ENCODE results near the gene GARIN5A. TPM values are rescaled to one million over a fixed set of nuclear protein-coding genes. Genes with fewer than 3 reads are reported as not detected.

The GARIN5A gene
- total RNA-seq, 1 experiment from 2014 or later, result 6.2 TPM

GRCh38 chr19:50507376-50507775 lies 30.7 kb upstream of the GARIN5A start:
- Histone ChIP-seq H3K4me2 (ENCODE audit: low read length) (no peak overlapping the region), H3K9me3 (ENCODE audit: low read length) (no peaks in the 10 kb centered on the region), H3K9me2 (replicated peaks; ENCODE audit: low read length) (no peaks in the 10 kb centered on the region), H3K79me2 (ENCODE audit: low read length) (0 out of 2 replicates have a peak, but pooled peaks cover 3% of the 10 kb centered on the region), H3F3A (ENCODE audit: low read length, unreplicated experiment) (no peaks in the 10 kb centered on the region), H3K9ac (ENCODE audit: low read length) (no peak overlapping the region), H3K36me3 (ENCODE audit: low read depth, low read length) (no peaks in the 10 kb centered on the region), H3K4me3 (ENCODE audit: low read length) (no peak overlapping the region), H2AFZ (ENCODE audit: low read length) (no peak overlapping the region), H3K4me1 (ENCODE audit: insufficient read depth, low read length) (0 out of 2 replicates have a peak, but pooled peaks cover 7% of the 10 kb centered on the region), H4K20me1 (ENCODE audit: low read length) (no peaks in the 10 kb centered on the region), H3K27ac (ENCODE audit: low read length) (no peak overlapping the region), H3K27me3 (ENCODE audit: low read length) (no peaks in the 10 kb centered on the region)
- TF ChIP-seq CTCF (conservative IDR thresholded peaks at IDR 0.05; ENCODE audit: low read depth, low read length), result no peak
- no peak for TF ChIP-seq EZH2phosphoT487 (IDR thresholded peaks at IDR 0.05; ENCODE audit: borderline replicate concordance, low read length)
- no peak for TF ChIP-seq EZH2 (IDR thresholded peaks at IDR 0.05; ENCODE audit: low read length, unreplicated experiment)
- intact Hi-C loops (cut with micrococcal nuclease), result no loop called here
- BruUV-seq (replicated peaks), result no TSS peak
- ChIA-PET CTCF (no interaction called here), POLR2A (ENCODE audit: unreplicated experiment) (no interaction called here)
- ATAC-seq, result no peak
- no peak for DNase-seq

- ATAC-seq (no peak), DNase-seq (no peak)
- H3K4me1 ChIP-seq (ENCODE audit: insufficient read depth, low read length), result 0 out of 2 replicates have a peak, but pooled peaks cover 7% of the 10 kb centered on the region
- H3F3A ChIP-seq (ENCODE audit: low read length, unreplicated experiment), result no peaks in the 10 kb centered on the region
- 0 out of 2 replicates have a peak, but pooled peaks cover 3% of the 10 kb centered on the region for H3K79me2 ChIP-seq (ENCODE audit: low read length)
- H3K27ac ChIP-seq (ENCODE audit: low read length), result no peak overlapping the region
- no peak overlapping the region for H3K9ac ChIP-seq (ENCODE audit: low read length)
- BruUV-seq (replicated peaks), result no TSS peak
- no peaks in the 10 kb centered on the region for H3K27me3 ChIP-seq (ENCODE audit: low read length)
- ChIA-PET CTCF (no interaction called here), POLR2A (ENCODE audit: unreplicated experiment) (no interaction called here)
- no peak overlapping the region for H3K4me2 ChIP-seq (ENCODE audit: low read length)
- no peak overlapping the region for H3K4me3 ChIP-seq (ENCODE audit: low read length)
- intact Hi-C loops (cut with micrococcal nuclease), result no loop called here
- no peaks in the 10 kb centered on the region for H4K20me1 ChIP-seq (ENCODE audit: low read length)
- H3K36me3 ChIP-seq (ENCODE audit: low read depth, low read length), result no peaks in the 10 kb centered on the region
- no peaks in the 10 kb centered on the region for H3K9me2 ChIP-seq (replicated peaks; ENCODE audit: low read length)
- no peaks in the 10 kb centered on the region for H3K9me3 ChIP-seq (ENCODE audit: low read length)
- TF ChIP-seq EZH2 (IDR thresholded peaks at IDR 0.05; ENCODE audit: low read length, unreplicated experiment) (no peak), EZH2phosphoT487 (IDR thresholded peaks at IDR 0.05; ENCODE audit: borderline replicate concordance, low read length) (no peak), CTCF (conservative IDR thresholded peaks at IDR 0.05; ENCODE audit: low read depth, low read length) (no peak)
- H2AFZ ChIP-seq (ENCODE audit: low read length), result no peak overlapping the region
Observed at GRCh38 chr19:50506700-50507099, 30.1 kb upstream of the GARIN5A start.

- DNase-seq, result no peak
- H4K20me1 ChIP-seq (ENCODE audit: low read length), result no peaks in the 10 kb centered on the region
- no peaks in the 10 kb centered on the region for H3F3A ChIP-seq (ENCODE audit: low read length, unreplicated experiment)
- no peak overlapping the region for H3K4me2 ChIP-seq (ENCODE audit: low read length)
- no peak overlapping the region for H3K9ac ChIP-seq (ENCODE audit: low read length)
- H3K4me3 ChIP-seq (ENCODE audit: low read length), result no peak overlapping the region
- no peaks in the 10 kb centered on the region for H3K9me3 ChIP-seq (ENCODE audit: low read length)
- ATAC-seq, result no peak
- intact Hi-C loops (cut with micrococcal nuclease), result no loop called here
- BruUV-seq (replicated peaks), result no TSS peak
- H3K79me2 ChIP-seq (ENCODE audit: low read length), result 0 out of 2 replicates have a peak, but pooled peaks cover 3% of the 10 kb centered on the region
- H3K27me3 ChIP-seq (ENCODE audit: low read length), result no peaks in the 10 kb centered on the region
- H3K36me3 ChIP-seq (ENCODE audit: low read depth, low read length), result no peaks in the 10 kb centered on the region
- 0 out of 2 replicates have a peak, but pooled peaks cover 7% of the 10 kb centered on the region for H3K4me1 ChIP-seq (ENCODE audit: insufficient read depth, low read length)
- TF ChIP-seq EZH2 (IDR thresholded peaks at IDR 0.05; ENCODE audit: low read length, unreplicated experiment), result no peak
- CTCF ChIA-PET, result no interaction called here
- no peaks in the 10 kb centered on the region for H3K9me2 ChIP-seq (replicated peaks; ENCODE audit: low read length)
- H2AFZ ChIP-seq (ENCODE audit: low read length), result no peak overlapping the region
- POLR2A ChIA-PET (ENCODE audit: unreplicated experiment), result no interaction called here
- no peak overlapping the region for H3K27ac ChIP-seq (ENCODE audit: low read length)
Observed at GRCh38 chr19:50505856-50506611, 29.4 kb upstream of the GARIN5A start.
